Neural cell (in vitro differentiated cells): ENCODE results near the gene NXPH3.

Experiments used
- EP300 ChIP-seq: fragments of 450-650 bp; conservative IDR thresholded peaks from 2 replicates; pipeline ENCODE4 v1.6.1; 2014; ENCODE audit warnings: antibody characterized with exemption, mild to moderate bottlenecking, moderate library complexity; ENCODE audit not compliant: poor library complexity, severe bottlenecking
- EZH2 ChIP-seq: fragments of 200-600, 300-800 bp; shearing (Covaris generic), sonication (generic); IDR thresholded peaks from 2 replicates; pipeline ENCODE4 v1.6.1; 2014; ENCODE audit warnings: antibody characterized with exemption, low read length, borderline replicate concordance, mild to moderate bottlenecking; ENCODE audit not compliant: insufficient read depth, poor library complexity, severe bottlenecking
- MXI1 ChIP-seq: fragments of 450-650 bp; conservative IDR thresholded peaks from 2 replicates; pipeline ENCODE4 v1.6.1; 2014; ENCODE audit warnings: antibody characterized with exemption, mild to moderate bottlenecking; ENCODE audit not compliant: poor library complexity, severe bottlenecking
- POLR2AphosphoS5 ChIP-seq: IDR thresholded peaks from 2 replicates; pipeline ENCODE4 v1.6.1; 2012
- RAD21 ChIP-seq: fragments of 450-650 bp; conservative IDR thresholded peaks from 2 replicates; pipeline ENCODE4 v1.6.1; 2014; ENCODE audit warnings: antibody characterized with exemption, mild to moderate bottlenecking, moderate library complexity
- SMC3 ChIP-seq: fragments of 450-650 bp; conservative IDR thresholded peaks from 2 replicates; pipeline ENCODE4 v1.6.1; 2014; ENCODE audit warnings: antibody characterized with exemption, mild to moderate bottlenecking, moderate library complexity; ENCODE audit not compliant: poor library complexity
- TAF1 ChIP-seq: IDR thresholded peaks from 2 replicates; pipeline ENCODE4 v1.6.1; 2012; ENCODE audit warnings: low read depth
- TF ChIP-seq, protein P1 (sequence below): fragments of 450-650 bp; IDR thresholded peaks from 2 replicates; pipeline ENCODE4 v1.5.1; 2014; ENCODE audit warnings: antibody characterized with exemption, mild to moderate bottlenecking, moderate library complexity; ENCODE audit not compliant: poor library complexity, severe bottlenecking
- TF ChIP-seq, protein P2 (sequence below): IDR thresholded peaks from 2 replicates; pipeline ENCODE4 v1.6.1; 2012; ENCODE audit warnings: borderline replicate concordance

DNA sequence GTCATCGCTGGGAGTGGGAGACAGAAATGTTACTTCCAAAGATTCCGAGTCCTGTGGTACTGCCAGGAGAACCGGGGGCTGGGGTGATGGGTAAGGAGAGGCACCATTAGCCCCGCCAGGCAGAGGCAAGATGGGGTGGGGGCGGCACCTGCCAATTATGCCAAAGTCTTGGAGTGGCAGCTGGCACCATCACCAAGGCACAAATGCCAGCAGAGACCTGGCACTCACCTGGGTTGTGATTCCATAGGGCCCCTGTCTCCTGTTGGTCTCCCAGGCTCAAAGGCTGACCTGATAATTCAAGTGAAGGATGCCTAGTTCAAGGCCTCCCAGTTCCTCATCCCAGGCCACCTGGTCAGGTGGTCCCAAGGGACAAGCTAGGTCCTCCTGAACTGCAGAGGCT lies 7.6 kb downstream of the NXPH3 start:
- TF ChIP-seq, protein P1, sequence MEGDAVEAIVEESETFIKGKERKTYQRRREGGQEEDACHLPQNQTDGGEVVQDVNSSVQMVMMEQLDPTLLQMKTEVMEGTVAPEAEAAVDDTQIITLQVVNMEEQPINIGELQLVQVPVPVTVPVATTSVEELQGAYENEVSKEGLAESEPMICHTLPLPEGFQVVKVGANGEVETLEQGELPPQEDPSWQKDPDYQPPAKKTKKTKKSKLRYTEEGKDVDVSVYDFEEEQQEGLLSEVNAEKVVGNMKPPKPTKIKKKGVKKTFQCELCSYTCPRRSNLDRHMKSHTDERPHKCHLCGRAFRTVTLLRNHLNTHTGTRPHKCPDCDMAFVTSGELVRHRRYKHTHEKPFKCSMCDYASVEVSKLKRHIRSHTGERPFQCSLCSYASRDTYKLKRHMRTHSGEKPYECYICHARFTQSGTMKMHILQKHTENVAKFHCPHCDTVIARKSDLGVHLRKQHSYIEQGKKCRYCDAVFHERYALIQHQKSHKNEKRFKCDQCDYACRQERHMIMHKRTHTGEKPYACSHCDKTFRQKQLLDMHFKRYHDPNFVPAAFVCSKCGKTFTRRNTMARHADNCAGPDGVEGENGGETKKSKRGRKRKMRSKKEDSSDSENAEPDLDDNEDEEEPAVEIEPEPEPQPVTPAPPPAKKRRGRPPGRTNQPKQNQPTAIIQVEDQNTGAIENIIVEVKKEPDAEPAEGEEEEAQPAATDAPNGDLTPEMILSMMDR, result no peak
- TF ChIP-seq EZH2 (no peak), SMC3 (no peak), POLR2AphosphoS5 (no peak), TAF1 (no peak), MXI1 (no peak), RAD21 (no peak), EP300 (no peak)
- TF ChIP-seq, protein P2, sequence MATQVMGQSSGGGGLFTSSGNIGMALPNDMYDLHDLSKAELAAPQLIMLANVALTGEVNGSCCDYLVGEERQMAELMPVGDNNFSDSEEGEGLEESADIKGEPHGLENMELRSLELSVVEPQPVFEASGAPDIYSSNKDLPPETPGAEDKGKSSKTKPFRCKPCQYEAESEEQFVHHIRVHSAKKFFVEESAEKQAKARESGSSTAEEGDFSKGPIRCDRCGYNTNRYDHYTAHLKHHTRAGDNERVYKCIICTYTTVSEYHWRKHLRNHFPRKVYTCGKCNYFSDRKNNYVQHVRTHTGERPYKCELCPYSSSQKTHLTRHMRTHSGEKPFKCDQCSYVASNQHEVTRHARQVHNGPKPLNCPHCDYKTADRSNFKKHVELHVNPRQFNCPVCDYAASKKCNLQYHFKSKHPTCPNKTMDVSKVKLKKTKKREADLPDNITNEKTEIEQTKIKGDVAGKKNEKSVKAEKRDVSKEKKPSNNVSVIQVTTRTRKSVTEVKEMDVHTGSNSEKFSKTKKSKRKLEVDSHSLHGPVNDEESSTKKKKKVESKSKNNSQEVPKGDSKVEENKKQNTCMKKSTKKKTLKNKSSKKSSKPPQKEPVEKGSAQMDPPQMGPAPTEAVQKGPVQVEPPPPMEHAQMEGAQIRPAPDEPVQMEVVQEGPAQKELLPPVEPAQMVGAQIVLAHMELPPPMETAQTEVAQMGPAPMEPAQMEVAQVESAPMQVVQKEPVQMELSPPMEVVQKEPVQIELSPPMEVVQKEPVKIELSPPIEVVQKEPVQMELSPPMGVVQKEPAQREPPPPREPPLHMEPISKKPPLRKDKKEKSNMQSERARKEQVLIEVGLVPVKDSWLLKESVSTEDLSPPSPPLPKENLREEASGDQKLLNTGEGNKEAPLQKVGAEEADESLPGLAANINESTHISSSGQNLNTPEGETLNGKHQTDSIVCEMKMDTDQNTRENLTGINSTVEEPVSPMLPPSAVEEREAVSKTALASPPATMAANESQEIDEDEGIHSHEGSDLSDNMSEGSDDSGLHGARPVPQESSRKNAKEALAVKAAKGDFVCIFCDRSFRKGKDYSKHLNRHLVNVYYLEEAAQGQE, result no peak
